HG03521 (cell line): Measurements from ENCODE around the gene LITAF.
"Not testable (repeated sequence)": the region's sequence is repeated elsewhere in the genome, so short reads cannot be mapped to it uniquely, and the experiment has no call there.

Experiments used
- ATAC-seq: cut with Tn5 transposase; IDR thresholded peaks from one replicate; pipeline ENCODE4 v1.9.1; 2021; ENCODE audit warnings: mild to moderate bottlenecking, moderate library complexity; ENCODE audit not compliant: unreplicated experiment

The LITAF gene

DNA sequence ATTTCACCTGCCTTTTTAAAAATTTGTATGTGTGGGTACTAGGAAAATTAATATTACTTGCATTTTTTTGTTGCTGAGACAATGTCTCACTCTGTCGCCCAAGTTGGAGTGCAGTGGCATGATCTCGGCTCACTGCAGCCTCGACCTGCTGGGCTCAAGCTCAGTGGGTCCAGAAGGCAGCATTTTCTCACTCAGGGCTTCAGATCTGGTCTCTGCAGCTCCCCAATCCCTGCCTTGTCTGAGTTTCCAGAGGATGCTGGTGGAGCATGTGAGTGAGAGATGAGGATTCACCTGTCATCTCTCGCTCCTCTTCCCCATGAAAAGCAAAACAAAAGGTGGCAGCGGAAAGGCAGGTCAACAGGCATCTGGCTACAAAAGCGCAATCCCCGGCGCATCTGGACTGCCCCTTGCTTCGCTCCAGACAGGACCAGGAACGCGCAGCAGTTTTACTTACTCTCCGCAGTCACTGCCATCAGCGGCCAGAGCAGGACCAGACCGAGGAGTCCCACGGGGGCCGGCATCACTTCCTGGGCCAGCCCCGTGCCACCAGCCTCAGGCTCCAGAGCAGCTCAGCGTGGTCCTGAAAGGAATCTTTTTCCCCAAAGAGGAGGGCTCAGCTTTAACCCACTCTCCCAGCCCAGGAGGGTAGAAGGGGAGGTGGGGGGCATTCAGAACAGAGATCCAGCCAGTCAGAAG, 59.9 kb downstream of the LITAF start:
- no peak for ATAC-seq

DNA sequence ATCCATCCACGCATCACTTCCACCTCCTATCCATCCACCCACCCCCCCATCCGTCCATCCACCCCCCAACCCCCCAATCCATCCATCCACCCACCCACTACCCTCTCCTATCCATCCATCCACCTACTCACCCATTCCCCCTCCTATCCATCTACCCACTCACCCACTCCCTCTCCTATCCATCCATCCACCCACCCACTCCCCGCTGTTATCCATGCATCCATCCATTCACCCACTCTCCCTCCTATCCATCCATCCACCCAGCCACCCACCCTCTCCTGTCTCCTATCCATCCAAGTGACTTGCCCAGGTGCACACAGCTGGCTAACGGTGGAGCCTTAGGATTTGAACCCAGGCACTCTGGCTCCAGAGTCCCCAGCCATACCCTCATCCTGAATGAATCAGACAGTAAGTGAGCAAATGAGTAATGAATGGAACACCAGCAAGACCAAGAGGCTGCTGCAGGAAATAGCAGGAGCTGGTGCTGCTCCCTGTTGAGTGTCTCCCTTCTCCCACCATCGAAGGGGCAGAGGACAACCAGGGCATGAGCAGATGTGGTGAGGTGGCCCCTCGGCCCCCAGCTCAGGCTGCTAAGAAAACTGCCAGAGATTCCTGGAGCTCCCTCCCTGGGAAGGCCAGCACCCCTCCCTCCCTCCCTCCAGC, 62.5 kb downstream of the LITAF start:
- ATAC-seq = no peak

DNA sequence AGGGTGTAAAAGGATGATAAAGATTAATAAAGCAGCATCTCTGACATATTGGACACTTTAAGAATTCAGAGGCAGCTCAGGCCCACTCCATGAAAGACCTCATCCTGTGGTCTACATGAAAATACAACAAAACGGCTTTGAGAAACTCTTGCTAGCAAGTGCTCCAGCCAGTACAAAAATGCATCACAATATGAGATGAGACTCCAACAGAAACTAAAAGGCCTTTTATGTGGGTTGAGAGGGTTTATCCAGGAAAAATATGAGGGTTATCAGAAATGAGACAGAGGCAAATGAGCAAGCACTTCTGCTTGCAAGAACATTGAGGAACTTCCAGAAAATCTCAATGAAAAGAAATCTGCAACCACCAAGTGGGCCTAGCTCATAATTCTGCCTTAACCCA, 65.7 kb downstream of the LITAF start:
- no peak for ATAC-seq

DNA sequence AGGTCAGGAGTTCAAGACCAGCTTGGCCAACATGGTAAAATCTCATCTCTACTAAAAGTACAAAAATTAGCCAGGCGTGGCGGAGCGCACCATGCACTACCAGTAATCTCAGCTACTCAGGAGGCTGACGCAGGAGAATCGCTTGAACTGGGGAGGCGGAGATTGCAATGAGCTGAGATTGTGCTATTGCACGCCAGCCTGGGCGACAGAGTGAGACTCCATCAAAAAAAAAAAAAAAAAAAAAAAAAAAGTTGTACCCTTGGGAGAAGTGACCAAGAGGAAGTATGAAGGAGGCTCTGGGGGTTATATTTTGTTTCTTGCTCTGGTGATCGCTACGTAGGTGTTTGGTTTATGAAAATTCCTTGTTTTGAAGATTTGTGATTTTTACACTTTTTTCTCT, 66.3 kb downstream of the LITAF start:
- ATAC-seq = no peak

DNA sequence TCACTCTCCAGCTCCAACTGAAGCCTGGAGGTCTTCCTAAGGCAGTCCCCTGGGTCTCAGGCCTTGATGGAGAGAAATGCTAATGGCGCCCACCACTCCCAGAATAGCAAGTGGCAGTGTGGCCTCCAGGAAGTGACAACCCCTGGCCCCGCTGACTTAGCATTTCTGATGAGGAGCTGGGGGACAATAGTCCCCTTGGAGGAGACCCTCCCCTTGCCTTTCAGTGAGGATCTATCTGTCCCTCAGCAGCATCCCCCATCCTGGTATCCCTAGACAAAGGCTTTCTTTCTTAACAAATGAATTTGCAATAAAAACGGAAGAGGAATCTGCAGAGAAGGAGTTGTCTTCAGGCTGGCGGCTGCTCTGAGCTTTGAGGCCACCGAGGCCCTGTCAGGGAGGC, 68.8 kb downstream of the LITAF start:
- no peak for ATAC-seq

DNA sequence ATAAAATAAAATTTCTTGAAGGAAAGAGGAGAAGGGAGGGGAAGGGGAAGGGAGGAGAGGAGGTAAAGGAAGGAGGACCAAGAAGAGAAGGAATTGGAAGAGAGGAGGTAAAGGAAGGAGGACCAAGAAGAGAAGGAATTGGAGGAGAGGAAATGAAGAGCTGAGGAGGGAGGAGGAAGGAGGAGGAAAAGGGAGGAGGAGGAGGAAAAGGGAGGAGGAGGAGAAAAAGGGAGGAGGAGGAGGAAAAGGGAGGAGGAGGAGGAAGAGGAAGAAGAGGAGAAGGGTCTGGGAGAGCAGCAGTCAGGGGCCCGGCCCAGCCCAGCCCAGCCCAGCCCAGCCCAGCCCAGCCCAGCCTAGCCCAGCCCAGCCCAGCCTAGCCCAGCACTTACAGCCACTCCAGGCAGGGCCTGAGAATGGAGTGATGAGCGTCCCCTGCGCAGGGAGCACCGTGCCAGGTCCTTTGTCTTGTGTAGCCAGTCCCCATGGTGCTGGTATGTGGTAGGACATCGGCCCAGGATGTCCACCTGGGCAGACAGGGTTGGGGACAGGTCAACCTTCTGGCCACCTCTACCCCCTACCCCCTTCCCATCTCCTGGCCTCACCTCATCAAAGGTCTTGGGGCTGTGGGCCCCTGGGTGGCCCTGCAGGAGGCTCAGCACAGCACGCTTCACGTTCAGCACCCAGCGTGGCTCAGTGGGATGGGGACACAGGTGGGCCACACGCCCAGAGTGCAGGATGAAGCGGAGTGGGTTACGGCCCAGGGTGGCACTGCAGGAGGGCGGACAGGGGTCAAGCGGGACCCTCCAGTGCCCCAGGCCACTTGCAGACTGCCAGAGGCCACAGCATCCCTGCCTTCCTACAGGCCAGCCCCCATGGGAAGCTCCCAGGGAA, 70.9 kb downstream of the LITAF start:
- no peak for ATAC-seq

DNA sequence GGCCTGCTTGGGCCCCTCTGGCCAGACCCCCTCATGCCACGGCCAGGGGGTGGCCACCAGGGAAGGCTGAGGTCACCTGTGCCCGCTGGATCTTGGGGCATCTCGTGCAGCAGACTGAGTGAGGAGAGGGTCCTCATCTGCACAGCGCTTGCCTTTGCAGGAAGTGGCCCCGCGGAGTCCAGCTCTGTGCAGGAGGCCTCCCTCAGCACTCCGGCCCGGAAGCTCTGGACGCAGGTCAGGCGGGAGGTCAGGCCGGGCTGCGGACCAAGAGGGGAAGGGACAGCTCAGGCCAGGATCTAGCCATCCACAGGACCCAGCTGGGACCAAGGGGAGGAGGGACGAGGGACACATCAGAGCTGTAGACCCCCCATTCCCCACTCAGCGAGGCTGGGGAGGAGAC, 72.4 kb downstream of the LITAF start:
- ATAC-seq = no peak

DNA sequence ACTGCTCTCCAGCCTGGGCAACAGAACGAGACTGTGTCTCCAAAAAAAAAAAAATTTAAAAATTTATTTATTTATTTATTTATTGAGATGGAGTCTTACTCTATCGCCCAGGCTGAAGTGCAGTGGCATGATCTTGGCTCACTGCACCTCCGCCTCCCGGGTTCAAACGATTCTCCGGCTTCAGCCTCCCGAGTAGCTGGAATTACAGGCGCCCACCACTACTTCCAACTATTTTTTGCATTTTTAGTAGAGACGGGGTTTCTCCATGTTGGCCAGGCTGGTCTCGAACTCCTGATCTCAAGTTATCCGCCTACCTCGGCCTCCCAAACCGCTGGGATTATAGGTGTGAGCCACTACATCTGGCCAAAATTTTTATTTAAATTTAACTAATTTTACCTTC, 73.4 kb downstream of the LITAF start:
- not testable (repeated sequence) for ATAC-seq

DNA sequence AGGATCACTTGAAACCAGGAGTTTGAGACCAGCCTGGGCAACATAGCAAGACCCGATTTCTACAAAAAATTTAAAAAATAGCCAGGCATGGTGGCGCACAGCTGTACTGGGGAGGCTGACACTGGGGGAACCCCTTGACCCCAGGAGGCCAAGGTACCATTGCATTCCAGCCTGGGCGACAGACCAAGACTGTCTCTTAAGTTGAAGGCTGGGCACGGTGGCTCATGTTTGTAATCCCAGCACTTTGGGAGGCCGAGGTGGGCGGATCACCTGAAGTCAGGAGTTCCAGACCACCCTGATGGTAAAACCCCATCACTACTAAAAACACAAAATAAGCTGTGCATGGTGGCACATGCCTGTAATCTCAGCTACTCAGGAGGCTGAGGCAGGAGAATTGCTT, 74.9 kb downstream of the LITAF start:
- ATAC-seq = no peak

DNA sequence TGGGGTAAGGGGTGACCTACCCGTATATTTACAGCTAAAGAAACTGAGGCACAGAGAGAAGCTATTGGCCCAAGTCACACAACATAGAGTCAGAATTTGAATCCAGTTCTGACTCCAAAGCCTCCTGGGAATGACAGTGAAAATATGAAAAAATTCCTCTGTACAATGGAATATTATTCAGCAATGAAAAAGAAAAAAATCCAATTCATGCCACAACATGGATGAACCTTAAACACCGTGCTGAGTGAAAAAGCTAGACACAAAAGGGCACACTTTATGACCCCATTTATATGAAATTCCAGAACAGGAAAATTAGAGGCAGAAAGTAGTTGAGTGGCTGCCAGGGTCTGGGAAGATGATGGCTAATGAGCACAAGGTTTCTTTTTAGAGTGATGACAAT, 75.4 kb downstream of the LITAF start:
- no peak for ATAC-seq

DNA sequence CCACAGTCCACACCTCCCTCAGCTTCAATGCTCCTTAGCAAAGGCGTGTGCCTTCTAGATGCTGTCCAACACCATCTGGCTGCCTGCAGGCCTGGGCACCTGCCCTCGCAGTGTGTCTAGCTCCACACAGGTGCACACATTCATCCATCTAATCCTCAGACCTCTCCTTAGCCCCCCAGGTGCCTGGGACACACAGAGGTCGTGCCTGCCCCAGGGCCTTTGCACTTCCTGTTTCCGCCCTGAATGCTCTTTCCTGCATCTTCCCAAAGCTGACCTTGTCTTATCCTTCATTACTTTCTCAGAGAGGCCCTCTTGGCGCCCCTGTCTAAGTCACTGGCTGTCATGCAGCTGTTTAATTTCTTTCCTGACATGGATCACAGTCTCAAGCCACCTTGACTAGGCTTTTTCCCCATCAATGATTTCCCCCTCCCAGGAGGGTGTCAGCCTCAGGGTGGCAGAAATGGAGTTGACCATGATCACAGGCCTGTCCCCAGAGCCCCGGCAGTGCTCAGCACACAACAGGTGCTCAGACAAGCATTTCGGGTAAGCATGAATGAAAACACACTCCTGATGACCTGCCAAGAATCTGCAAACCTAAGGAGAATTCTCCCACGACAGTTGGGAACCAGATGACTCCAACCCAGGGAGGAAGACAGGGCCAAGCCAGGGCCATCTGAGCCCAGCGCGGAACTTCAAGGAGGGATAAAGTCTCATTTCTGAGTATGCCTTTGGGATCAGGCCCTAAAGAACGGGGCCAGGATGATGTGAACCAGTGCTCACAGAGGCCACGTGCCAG, 76.3 kb downstream of the LITAF start:
- no peak for ATAC-seq

DNA sequence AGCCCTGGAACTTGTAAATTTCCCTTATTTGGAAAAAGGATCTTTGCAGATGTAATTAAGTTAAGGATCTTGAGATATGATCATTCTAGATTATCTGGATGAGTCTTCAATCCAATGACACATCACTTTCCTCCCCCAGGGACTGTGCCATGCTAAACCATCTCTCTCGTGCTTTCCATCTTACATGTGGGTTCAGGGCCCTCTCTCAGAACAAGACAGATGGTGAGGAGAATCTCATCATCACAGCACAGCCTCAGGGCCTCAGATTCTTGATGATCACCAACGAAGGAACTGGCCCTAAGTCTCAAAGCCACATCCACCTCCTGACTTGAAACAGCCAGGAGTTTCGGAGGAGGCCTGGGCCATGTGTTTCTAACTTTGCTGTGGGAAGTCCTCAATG, 78.7 kb downstream of the LITAF start:
- ATAC-seq = no peak

DNA sequence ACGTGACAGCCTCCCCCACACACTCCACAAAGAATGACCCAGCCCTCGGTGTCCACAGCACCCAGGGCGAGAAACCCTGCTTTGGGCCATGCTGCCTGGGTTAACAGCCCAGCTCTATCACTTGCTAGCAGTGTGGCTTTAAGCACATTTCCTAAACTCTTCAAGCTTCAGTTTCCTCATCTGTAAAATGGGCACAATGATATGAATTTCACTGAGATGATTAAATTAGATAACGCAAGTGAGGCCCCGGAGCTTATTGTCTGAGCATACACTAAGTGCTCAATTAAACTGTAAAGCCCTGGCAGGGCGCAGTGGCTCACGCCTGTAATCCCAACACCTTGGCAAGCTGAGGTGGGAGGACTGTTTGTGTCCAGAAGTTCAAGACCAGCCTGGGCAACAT, 79.4 kb downstream of the LITAF start:
- no peak for ATAC-seq

DNA sequence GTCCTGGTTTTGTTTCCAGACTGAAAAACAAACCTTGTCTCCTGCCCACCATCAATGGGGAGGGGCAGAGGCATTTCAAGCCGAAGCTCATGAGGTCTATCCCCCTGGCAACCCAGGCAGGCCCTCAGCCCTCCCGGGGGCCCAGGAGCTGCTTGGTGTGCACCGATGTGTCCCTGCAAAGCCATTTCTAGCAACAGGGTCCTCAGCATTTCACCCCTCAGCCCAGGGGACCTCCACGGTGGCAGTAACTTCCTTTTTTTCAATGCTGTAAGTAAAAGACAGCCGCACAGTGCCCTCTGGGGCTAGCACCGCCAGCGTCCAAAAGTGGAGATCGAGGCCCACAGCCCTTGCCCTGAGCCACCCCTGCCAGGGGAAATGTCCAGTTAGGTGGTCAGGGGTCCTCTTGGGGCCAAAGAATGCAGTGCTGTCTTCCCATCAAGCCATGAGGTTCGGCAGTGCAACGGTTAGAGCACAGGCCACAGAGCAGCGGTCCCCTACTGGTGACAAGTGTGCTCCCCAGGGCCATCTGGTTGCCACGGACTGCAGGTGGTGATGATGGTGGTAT, 79.9 kb downstream of the LITAF start:
- ATAC-seq = no peak

DNA sequence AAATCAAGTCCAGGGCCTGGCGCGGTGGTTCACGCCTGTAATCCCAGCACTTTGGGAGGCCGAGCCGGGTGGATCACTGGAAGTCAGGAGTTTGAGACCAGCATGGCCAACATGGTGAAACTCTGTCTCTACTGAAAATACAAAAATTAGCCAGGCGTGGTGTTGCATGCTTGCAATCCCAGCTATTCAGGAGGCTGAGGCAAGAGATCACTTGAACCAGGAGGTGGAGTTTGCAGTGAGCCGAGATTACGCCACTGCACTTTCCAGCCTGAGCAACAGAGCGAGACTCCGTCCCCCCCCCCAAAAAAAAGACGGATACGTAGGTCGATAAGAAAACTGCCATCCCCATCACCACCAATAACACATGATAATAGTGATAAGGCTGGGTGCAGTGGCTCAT, 82.5 kb downstream of the LITAF start:
- not testable (repeated sequence) for ATAC-seq

DNA sequence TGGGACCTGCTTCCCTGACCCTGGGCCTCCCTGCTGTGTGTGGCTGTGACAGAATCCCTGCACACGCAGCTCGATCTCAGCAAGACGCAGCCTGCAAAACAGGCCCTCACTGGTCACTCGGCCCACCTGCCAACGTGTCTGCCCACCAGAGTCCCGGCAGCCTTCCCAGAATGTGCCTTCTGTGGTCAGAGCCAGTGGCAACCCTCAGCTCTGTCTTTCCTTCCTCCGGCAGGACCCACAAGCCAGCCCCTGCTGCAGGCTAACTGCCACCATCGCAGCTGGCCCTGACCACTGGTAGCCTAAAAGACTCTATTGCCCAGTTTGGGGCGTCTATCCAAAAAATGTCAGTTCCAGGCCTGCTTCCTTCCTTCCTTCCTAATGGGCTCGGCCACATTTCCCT, 83.2 kb downstream of the LITAF start:
- no peak for ATAC-seq

DNA sequence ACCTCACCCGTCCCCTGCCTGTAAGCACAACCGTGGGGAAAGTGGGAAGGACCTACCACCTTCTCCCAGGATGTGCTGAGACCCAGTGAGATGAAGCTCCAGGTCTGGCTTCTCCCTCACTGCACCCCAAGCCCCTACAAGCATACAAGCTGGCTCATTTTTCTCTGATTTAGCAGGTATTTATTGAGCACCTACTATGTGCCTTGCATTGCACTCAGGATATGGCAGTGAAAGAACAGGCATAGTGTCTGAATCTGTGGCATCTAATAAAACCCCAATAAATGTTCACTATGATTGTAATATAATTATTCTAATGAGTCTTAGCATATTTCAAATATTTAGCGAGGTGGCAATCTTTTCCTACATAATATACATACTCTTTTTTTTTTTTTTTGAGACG, 84.5 kb downstream of the LITAF start:
- no peak for ATAC-seq

DNA sequence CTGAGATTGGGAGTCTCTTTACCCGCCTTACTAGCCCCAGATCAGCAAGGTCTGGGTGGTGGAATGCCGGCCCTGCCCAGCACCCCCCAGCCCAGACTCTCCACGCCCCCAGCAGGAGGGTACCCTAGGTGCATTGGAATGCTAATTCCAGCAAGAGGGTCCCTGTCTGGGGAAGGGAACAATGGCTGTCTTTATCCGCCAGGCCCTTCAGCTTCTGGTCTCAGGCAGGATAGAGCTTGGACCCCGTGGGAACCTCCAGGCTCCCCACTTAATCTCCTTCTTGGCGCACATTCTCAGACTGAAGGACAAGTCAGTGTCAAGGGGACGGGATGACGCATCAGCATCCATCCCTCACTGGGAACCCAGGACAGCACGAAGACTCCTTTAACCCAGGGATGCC, 85.1 kb downstream of the LITAF start:
- no peak for ATAC-seq

DNA sequence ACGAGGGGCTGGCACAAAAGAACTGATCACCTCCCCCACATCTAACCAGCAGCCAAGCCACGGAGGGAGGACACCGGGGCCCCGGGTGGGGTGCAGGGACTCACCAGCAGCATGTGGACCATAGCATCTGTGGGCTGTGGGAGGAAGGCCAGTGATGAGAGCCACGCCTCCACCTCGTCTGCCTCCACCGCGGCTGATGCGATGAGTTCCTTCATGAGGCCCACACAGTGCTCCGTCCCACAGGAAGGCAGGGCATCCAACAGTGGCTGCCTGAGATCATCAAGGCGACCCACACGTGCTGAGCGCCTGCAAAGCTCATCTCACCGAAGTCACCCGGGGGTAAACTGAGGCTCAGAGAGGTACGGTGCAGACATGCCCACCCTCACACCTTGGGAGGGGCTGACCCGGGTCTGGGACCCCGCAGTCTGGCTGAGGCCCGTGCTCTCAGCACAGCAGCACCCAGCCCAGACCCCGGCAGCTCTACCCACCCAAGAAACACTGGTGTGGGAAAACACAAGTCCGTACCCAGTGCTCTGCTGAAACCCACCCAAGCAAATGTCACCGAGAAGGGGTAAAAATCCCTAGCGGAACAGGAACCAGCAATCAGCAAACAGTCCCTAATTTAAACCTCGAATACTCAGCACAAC, 85.9 kb downstream of the LITAF start:
- no peak for ATAC-seq
